ENCODE results near the gene LCLAT1.
A peak's percentile ranks its signal among the peaks of the same experiment; 100 is the strongest.

Gene LCLAT1

GRCh38 chr2:30447149-30448045 lies at the start of gene LCLAT1:
LCLAT1 (plus strand) TSS chr2:30447246; CDS start chr2:30525591, 78,345 bp downstream.
- Histone ChIP-seq H3K27ac (peak within 1 kb of the TSS; percentile 59), H3K9me3 (ENCODE audit: control insufficient read depth, low read length) (no peaks in the 10 kb centered on the region), H3K79me2 (peaks cover 7% of the 10 kb centered on the region), H3K4me3 (ENCODE audit: low read depth, low read length) (peak within 1 kb of the TSS; percentile 85), H3K4me2 (ENCODE audit: low read length) (peak within 1 kb of the TSS; percentile 85), H3K9ac (peak within 1 kb of the TSS; percentile 47), H3K27me3 (ENCODE audit: control insufficient read depth, insufficient read depth, low read length) (no peaks in the 10 kb centered on the region), H3K4me1 (peaks cover 5% of the 10 kb centered on the region), H3K36me3 (ENCODE audit: control insufficient read depth, insufficient read depth, low read length) (no peaks in the 10 kb centered on the region), H2AFZ (peak within 1 kb of the TSS; percentile 89)
- no peak for TF ChIP-seq CTCF (IDR thresholded peaks at IDR 0.05)

GRCh38 chr2:30398084-30398873 lies 48.8 kb upstream of the LCLAT1 start:
- Histone ChIP-seq H3K4me2 (ENCODE audit: low read length) (no peak overlapping the region), H3K9me3 (ENCODE audit: control insufficient read depth, low read length) (no peaks in the 10 kb centered on the region), H3K27ac (no peak overlapping the region), H3K79me2 (no peaks in the 10 kb centered on the region), H3K9ac (no peak overlapping the region), H3K4me1 (no peaks in the 10 kb centered on the region), H3K27me3 (ENCODE audit: control insufficient read depth, insufficient read depth, low read length) (no peaks in the 10 kb centered on the region), H3K4me3 (ENCODE audit: low read depth, low read length) (no peak overlapping the region), H3K36me3 (ENCODE audit: control insufficient read depth, insufficient read depth, low read length) (no peaks in the 10 kb centered on the region), H2AFZ (no peak overlapping the region)
- no peak for TF ChIP-seq CTCF (IDR thresholded peaks at IDR 0.05)

- no peak overlapping the region for H3K4me3 ChIP-seq (ENCODE audit: low read depth, low read length)
Observed at GRCh38 chr2:30400151-30400954, 46.7 kb upstream of the LCLAT1 start.

More at GRCh38 chr2:30400151-30400954, 46.7 kb upstream of the LCLAT1 start:
- H3K9me3 ChIP-seq (ENCODE audit: control insufficient read depth, low read length), result no peaks in the 10 kb centered on the region
- H3K4me2 ChIP-seq (ENCODE audit: low read length), result no peak overlapping the region
- no peaks in the 10 kb centered on the region for H3K79me2 ChIP-seq
- H3K27me3 ChIP-seq (ENCODE audit: control insufficient read depth, insufficient read depth, low read length), result no peaks in the 10 kb centered on the region
- H2AFZ ChIP-seq, result no peak overlapping the region
- no peak for TF ChIP-seq CTCF (IDR thresholded peaks at IDR 0.05)
- no peak overlapping the region for H3K27ac ChIP-seq
- H3K36me3 ChIP-seq (ENCODE audit: control insufficient read depth, insufficient read depth, low read length), result no peaks in the 10 kb centered on the region
- no peak overlapping the region for H3K9ac ChIP-seq
- no peaks in the 10 kb centered on the region for H3K4me1 ChIP-seq
